Measurements from ENCODE around the gene KRTAP19-3. TPM values are rescaled to one million over a fixed set of nuclear protein-coding genes. Genes with fewer than 3 reads are reported as not detected.

The KRTAP19-3 gene
- total RNA-seq, 1 experiment from 2014 or later, result not detected

DNA sequence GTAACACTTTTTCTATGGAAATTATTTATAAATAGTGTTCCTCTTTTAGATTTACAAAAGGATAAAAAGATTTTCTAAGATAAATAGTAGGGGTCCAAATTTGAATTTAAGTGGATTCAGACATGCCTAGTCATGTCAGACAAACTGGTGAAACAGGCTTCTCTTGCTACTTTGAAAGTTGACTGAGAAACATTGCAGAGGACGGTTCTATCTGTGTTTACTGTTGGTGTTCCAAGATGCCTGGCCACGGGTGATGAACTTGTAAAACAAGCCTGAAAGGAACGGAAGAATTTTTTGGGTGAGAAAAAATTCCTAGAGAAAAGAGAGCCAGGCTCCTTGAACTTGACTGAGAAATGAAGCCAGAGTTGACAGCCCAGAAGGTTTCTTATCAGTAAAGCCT is 13.8 kb downstream of the KRTAP19-3 start:
- H3K4me2 ChIP-seq (ENCODE audit: low read length), result no peak overlapping the region
- ATAC-seq (no peak), DNase-seq (no peak)
- H3K79me2 ChIP-seq (ENCODE audit: low read length), result no peaks in the 10 kb centered on the region
- POLR2A ChIA-PET (ENCODE audit: unreplicated experiment), result no interaction called here
- no peaks in the 10 kb centered on the region for H3K4me1 ChIP-seq (ENCODE audit: insufficient read depth, low read length)
- no peaks in the 10 kb centered on the region for H3K9me3 ChIP-seq (ENCODE audit: low read length)
- H2AFZ ChIP-seq (ENCODE audit: low read length), result no peak overlapping the region
- no peaks in the 10 kb centered on the region for H3K9me2 ChIP-seq (replicated peaks; ENCODE audit: low read length)
- no peak overlapping the region for H3K27ac ChIP-seq (ENCODE audit: low read length)
- peaks cover 10% of the 10 kb centered on the region; the same call in 1 of the 2 replicates for H3K27me3 ChIP-seq (ENCODE audit: low read length)
- BruUV-seq (replicated peaks), result no TSS peak
- CTCF ChIA-PET, result no interaction called here
- no peak overlapping the region for H3K4me3 ChIP-seq (ENCODE audit: low read length)
- intact Hi-C loops (cut with micrococcal nuclease), result no loop called here
- TF ChIP-seq EZH2phosphoT487 (IDR thresholded peaks at IDR 0.05; ENCODE audit: borderline replicate concordance, low read length) (no peak), EZH2 (IDR thresholded peaks at IDR 0.05; ENCODE audit: low read length, unreplicated experiment) (no peak)
- TF ChIP-seq, protein P1, sequence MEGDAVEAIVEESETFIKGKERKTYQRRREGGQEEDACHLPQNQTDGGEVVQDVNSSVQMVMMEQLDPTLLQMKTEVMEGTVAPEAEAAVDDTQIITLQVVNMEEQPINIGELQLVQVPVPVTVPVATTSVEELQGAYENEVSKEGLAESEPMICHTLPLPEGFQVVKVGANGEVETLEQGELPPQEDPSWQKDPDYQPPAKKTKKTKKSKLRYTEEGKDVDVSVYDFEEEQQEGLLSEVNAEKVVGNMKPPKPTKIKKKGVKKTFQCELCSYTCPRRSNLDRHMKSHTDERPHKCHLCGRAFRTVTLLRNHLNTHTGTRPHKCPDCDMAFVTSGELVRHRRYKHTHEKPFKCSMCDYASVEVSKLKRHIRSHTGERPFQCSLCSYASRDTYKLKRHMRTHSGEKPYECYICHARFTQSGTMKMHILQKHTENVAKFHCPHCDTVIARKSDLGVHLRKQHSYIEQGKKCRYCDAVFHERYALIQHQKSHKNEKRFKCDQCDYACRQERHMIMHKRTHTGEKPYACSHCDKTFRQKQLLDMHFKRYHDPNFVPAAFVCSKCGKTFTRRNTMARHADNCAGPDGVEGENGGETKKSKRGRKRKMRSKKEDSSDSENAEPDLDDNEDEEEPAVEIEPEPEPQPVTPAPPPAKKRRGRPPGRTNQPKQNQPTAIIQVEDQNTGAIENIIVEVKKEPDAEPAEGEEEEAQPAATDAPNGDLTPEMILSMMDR (conservative IDR thresholded peaks at IDR 0.05; ENCODE audit: low read depth, low read length), result no peak
- H3K36me3 ChIP-seq (ENCODE audit: low read depth, low read length), result no peaks in the 10 kb centered on the region
- no peaks in the 10 kb centered on the region for H3F3A ChIP-seq (ENCODE audit: low read length, unreplicated experiment)
- no peaks in the 10 kb centered on the region for H4K20me1 ChIP-seq (ENCODE audit: low read length)
- H3K9ac ChIP-seq (ENCODE audit: low read length), result no peak overlapping the region

DNA sequence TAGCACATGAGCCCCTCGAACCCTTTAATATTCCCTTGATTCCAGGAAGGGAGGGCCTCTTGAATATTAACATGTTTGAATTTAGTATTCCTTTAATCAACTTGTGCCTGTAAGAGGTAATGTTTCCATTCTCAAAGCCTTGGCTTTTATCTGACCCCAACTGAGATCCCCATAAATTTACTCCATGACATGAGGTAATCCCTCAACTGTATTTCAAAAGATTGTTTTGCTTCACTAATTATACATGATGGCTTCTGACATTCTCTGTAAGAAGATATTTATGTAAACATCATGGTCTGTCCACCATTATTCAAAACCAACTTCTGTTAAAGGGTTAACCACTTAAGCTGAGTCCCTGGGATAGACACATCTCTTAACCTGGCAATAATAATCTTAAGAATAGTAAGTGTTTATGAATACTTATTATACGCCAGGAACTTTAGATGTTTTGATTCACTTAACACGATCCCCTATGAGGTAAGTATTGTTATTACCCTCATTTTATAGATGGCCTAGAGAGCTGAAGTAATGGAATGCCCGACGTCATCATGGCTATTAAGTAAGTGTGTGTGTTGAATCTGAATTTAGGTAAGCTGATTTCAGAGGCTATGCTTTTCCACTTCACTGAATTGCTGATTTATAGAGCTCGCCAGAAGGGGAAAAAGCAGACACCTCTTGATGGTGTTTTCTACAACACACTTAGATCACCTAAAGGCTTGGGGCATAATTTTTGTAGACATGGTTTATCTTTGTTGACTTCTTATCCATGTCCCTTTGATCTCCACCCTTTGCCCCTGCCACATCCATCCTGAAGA is 22.7 kb downstream of the KRTAP19-3 start:
- no TSS peak for BruUV-seq (replicated peaks)
- no peaks in the 10 kb centered on the region for H3K9me3 ChIP-seq (ENCODE audit: low read length)
- H3K27me3 ChIP-seq (ENCODE audit: low read length), result no peaks in the 10 kb centered on the region
- DNase-seq (no peak), ATAC-seq (no peak)
- H2AFZ ChIP-seq (ENCODE audit: low read length), result no peak overlapping the region
- H3K79me2 ChIP-seq (ENCODE audit: low read length), result no peaks in the 10 kb centered on the region
- no peaks in the 10 kb centered on the region for H3F3A ChIP-seq (ENCODE audit: low read length, unreplicated experiment)
- intact Hi-C loops (cut with micrococcal nuclease), result no loop called here
- no peak overlapping the region for H3K27ac ChIP-seq (ENCODE audit: low read length)
- no peak overlapping the region for H3K4me3 ChIP-seq (ENCODE audit: low read length)
- H3K4me1 ChIP-seq (ENCODE audit: insufficient read depth, low read length), result no peaks in the 10 kb centered on the region
- no peak overlapping the region for H3K9ac ChIP-seq (ENCODE audit: low read length)
- no peaks in the 10 kb centered on the region for H3K36me3 ChIP-seq (ENCODE audit: low read depth, low read length)
- ChIA-PET POLR2A (ENCODE audit: unreplicated experiment) (no interaction called here), CTCF (no interaction called here)
- no peaks in the 10 kb centered on the region for H4K20me1 ChIP-seq (ENCODE audit: low read length)
- 0 out of 2 replicates have a peak, but pooled peaks cover 5% of the 10 kb centered on the region for H3K9me2 ChIP-seq (replicated peaks; ENCODE audit: low read length)
- no peak overlapping the region for H3K4me2 ChIP-seq (ENCODE audit: low read length)
- TF ChIP-seq EZH2phosphoT487 (IDR thresholded peaks at IDR 0.05; ENCODE audit: borderline replicate concordance, low read length) (no peak), EZH2 (IDR thresholded peaks at IDR 0.05; ENCODE audit: low read length, unreplicated experiment) (no peak)
- TF ChIP-seq, protein P1 (conservative IDR thresholded peaks at IDR 0.05; ENCODE audit: low read depth, low read length), result no peak

DNA sequence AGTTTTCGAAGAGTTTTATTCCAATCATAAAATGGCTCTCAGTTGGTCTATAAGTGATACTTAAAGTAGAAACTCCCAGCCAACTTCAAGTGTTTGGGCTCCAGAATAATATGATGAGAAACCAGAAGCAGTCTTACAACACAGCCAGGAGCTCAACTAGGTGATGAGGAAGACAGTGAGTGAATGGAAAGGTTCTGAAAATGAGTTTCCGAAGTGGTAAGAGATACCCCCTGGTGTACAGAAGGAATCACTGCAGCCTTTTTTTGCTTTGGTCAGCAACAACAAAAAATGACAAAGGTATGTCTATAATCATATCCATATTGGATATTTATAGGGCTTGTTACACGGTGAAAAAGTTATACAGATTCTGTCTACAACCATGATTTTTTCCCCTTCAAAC is 28.1 kb downstream of the KRTAP19-3 start:
- H3K4me2 ChIP-seq (ENCODE audit: low read length), result no peak overlapping the region
- H3K4me1 ChIP-seq (ENCODE audit: insufficient read depth, low read length), result no peaks in the 10 kb centered on the region
- H3K4me3 ChIP-seq (ENCODE audit: low read length), result no peak overlapping the region
- no peaks in the 10 kb centered on the region for H4K20me1 ChIP-seq (ENCODE audit: low read length)
- DNase-seq, result peak; percentile 53
- H3K79me2 ChIP-seq (ENCODE audit: low read length), result no peaks in the 10 kb centered on the region
- POLR2A ChIA-PET (ENCODE audit: unreplicated experiment), result no interaction called here
- H3K9me2 ChIP-seq (replicated peaks; ENCODE audit: low read length), result no peaks in the 10 kb centered on the region
- no peaks in the 10 kb centered on the region for H3K27me3 ChIP-seq (ENCODE audit: low read length)
- H2AFZ ChIP-seq (ENCODE audit: low read length), result no peak overlapping the region
- H3K27ac ChIP-seq (ENCODE audit: low read length), result no peak overlapping the region
- CTCF ChIA-PET, result no interaction called here
- no TSS peak for BruUV-seq (replicated peaks)
- intact Hi-C loops (cut with micrococcal nuclease), result no loop called here
- H3K9ac ChIP-seq (ENCODE audit: low read length), result no peak overlapping the region
- ATAC-seq, result peak; percentile 35; the same call in 1 of the 2 replicates
- H3F3A ChIP-seq (ENCODE audit: low read length, unreplicated experiment), result no peaks in the 10 kb centered on the region
- TF ChIP-seq, protein P1 (conservative IDR thresholded peaks at IDR 0.05; ENCODE audit: low read depth, low read length), result peak; percentile 79
- no peak for TF ChIP-seq EZH2phosphoT487 (IDR thresholded peaks at IDR 0.05; ENCODE audit: borderline replicate concordance, low read length)
- no peaks in the 10 kb centered on the region for H3K36me3 ChIP-seq (ENCODE audit: low read depth, low read length)
- no peaks in the 10 kb centered on the region for H3K9me3 ChIP-seq (ENCODE audit: low read length)
